ENCODE results near the gene MAGEL2.

Gene MAGEL2

DNA sequence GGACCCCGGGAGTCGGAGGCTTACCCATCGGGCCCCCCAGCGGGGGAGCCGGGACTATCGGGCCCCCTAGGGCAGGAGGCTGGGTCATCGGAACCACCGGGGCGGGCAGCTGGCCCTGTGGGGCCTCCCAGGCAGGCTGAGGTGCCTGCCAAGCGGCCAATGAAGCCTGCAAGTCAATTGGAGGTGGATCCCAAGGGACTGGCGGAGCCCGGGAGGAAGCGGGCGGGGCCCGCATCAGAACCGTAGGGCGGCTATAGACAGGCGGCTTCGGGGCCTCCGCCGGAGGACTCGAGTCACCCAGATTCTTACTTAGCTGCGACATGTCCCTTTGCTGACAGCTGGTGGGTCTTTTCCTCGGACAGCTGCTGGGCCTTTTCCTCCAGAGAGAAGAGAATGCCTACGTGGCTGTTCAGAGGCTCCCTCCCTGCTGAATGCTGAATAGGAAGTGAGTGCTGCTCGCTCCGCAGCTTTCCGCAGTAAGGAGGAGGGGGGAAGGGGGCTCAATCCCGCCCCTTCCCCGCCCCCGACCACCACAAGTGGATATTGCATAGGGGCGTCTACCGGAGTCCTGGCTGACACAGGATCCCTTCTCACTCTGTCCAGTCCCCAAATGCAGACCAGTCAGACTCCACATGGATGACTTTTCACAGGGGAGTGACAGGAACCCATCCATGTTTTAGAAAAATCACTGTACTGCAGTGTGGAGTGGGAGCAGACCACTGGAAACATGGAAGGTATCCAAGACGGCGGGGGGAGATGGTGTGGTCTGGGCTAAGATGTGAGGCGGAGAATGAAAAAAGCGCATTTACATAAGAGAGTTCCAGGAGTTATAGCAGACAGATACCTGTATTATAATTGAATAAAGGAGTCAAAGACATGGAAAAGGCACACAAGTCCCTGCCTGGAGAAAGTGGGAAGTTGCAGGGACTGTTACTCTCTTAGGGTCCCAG, at the start of gene MAGEL2:
Gene MAGEL2 (minus strand): TSS at position 447 of the 950 bp plus-strand sequence. CDS start 125 bp downstream, at position 322.
- H3K27me3 Mint-ChIP-seq (ENCODE audit: low read depth, poor library complexity), result peaks cover 20% of the 10 kb centered on the region
- no peak within 1 kb of the TSS for H3K27ac Mint-ChIP-seq
- peaks cover 18% of the 10 kb centered on the region for H3K4me1 Mint-ChIP-seq
- TF ChIP-seq, protein P1, sequence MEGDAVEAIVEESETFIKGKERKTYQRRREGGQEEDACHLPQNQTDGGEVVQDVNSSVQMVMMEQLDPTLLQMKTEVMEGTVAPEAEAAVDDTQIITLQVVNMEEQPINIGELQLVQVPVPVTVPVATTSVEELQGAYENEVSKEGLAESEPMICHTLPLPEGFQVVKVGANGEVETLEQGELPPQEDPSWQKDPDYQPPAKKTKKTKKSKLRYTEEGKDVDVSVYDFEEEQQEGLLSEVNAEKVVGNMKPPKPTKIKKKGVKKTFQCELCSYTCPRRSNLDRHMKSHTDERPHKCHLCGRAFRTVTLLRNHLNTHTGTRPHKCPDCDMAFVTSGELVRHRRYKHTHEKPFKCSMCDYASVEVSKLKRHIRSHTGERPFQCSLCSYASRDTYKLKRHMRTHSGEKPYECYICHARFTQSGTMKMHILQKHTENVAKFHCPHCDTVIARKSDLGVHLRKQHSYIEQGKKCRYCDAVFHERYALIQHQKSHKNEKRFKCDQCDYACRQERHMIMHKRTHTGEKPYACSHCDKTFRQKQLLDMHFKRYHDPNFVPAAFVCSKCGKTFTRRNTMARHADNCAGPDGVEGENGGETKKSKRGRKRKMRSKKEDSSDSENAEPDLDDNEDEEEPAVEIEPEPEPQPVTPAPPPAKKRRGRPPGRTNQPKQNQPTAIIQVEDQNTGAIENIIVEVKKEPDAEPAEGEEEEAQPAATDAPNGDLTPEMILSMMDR (IDR thresholded peaks at IDR 0.05), result no peak
- H3K9me3 Mint-ChIP-seq, result peaks cover 45% of the 10 kb centered on the region
- H3K4me3 Mint-ChIP-seq, result peak within 1 kb of the TSS; percentile 88
- no peaks in the 10 kb centered on the region for H3K36me3 Mint-ChIP-seq (ENCODE audit: low read depth)
- DNase-seq, result peak; percentile 60

DNA sequence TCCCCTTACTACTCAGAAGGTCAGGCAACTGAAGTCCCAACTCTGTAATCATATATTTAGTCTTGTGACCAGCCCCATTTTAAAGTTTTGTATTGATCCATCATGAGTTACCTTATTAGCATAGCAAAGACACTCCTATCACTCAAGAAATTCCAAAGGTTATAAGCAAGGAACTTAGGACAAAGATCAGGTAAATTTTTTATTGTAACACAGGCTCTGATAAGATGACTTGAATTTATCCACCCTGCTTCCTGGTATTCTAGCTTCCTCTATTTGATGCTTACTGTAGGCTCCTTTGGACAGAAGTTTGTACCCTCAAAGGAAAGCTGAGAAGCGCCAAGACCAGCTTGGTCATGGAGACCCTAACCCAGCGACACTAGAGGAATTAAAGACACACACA, 47.6 kb upstream of the MAGEL2 start:
- no peaks in the 10 kb centered on the region for H3K27me3 Mint-ChIP-seq (ENCODE audit: low read depth, poor library complexity)
- no peak overlapping the region for H3K27ac Mint-ChIP-seq
- H3K9me3 Mint-ChIP-seq, result peaks cover 65% of the 10 kb centered on the region
- H3K4me1 Mint-ChIP-seq, result peaks cover 13% of the 10 kb centered on the region
- no peak overlapping the region for H3K4me3 Mint-ChIP-seq
- peaks cover 11% of the 10 kb centered on the region for H3K36me3 Mint-ChIP-seq (ENCODE audit: low read depth)
- TF ChIP-seq, protein P1 (IDR thresholded peaks at IDR 0.05), result no peak
- DNase-seq, result no peak

DNA sequence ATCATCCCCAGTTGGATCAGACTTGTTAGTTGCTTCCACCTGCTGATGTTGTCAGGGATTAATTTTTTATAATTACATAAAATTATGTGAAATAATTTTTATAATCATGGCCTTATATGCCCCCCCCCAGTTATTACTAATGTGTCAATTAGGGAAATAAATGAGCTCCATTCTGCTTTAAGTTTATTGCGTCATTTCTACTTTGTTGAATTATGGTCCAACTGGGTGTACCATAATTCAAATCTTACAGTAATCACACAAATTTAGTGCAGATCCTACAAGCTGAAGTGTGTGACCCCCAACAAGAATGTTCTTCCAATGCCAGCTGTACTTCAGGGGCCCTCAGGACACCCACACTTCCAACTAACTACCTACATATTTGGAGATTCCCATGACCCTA, 46.9 kb upstream of the MAGEL2 start:
- Mint-ChIP-seq H3K27me3 (ENCODE audit: low read depth, poor library complexity) (no peaks in the 10 kb centered on the region), H3K36me3 (ENCODE audit: low read depth) (peaks cover 11% of the 10 kb centered on the region), H3K4me3 (no peak overlapping the region), H3K9me3 (peaks cover 72% of the 10 kb centered on the region), H3K4me1 (peaks cover 20% of the 10 kb centered on the region), H3K27ac (no peak overlapping the region)
- DNase-seq, result no peak
- TF ChIP-seq, protein P1 (IDR thresholded peaks at IDR 0.05), result no peak

DNA sequence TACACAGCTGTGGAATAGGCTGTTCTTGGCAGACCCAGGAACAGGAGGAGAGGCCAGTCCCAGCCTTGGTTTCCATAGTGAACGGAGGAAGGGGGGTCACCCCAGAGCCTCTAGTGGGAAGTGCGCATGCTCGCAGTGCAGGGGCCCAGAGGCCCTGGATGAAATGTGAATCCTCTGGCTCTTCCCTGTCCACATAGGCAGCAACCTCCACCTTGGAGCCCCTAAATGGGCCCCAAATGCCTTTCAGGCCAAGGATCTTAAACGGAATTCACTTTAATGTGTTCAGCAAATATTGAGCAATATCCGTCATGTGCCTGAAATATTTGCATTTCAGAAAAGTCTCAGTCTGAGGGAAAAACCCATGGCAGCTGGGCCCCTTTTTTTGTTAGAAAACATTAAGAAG, 42.8 kb upstream of the MAGEL2 start:
- H3K27ac Mint-ChIP-seq, result no peak overlapping the region

DNA sequence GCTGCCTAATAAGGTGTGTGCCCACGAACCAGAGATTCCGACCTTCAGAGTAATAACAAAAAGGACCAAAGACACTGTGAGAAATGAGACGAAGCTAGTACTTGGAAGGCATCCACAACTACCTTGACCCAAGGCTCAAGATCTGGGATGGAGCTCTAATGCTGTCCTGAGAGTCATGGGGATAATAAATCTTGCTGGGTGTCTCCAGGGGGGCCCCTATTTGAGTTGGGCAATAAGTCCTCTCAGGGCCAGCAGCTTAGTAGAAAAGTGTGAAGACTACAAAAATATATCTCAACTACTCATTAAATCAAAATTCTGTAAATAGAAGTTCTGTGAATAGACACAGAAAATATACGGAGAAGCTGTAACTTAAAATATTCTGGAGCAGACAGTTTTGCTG, 42.3 kb upstream of the MAGEL2 start:
- H3K27ac Mint-ChIP-seq, result peak overlapping the region; percentile 3

More for the DNA sequence above, 42.8 kb upstream of the MAGEL2 start:
- Mint-ChIP-seq H3K9me3 (peaks cover 72% of the 10 kb centered on the region), H3K36me3 (ENCODE audit: low read depth) (peaks cover 9% of the 10 kb centered on the region), H3K4me3 (no peak overlapping the region), H3K27me3 (ENCODE audit: low read depth, poor library complexity) (peaks cover 6% of the 10 kb centered on the region), H3K4me1 (peaks cover 34% of the 10 kb centered on the region)
- peak; percentile 65 for DNase-seq
- TF ChIP-seq, protein P1 (IDR thresholded peaks at IDR 0.05), result no peak

More for the DNA sequence above, 42.3 kb upstream of the MAGEL2 start:
- Mint-ChIP-seq H3K27me3 (ENCODE audit: low read depth, poor library complexity) (peaks cover 6% of the 10 kb centered on the region), H3K36me3 (ENCODE audit: low read depth) (peaks cover 4% of the 10 kb centered on the region), H3K4me1 (peaks cover 34% of the 10 kb centered on the region), H3K9me3 (peaks cover 68% of the 10 kb centered on the region), H3K4me3 (peak overlapping the region; percentile 21)
- DNase-seq, result no peak
- TF ChIP-seq, protein P1 (IDR thresholded peaks at IDR 0.05), result no peak

Data from nephron progenitor cell (in vitro differentiated cells).